HTR-8/SVneo (cell line): ENCODE results near the gene TP53I11.

Source experiments
- DNase-seq: peaks from one replicate; pipeline ENCODE4 v3.0.0; 2011; ENCODE audit warnings: low spot score, mixed read lengths; ENCODE audit not compliant: insufficient read length
- FAIRE-seq: peaks from 2 replicates; lab custom pipeline; 2011; peaks lifted over from hg19 to GRCh38; lab: Jason Lieb, UNC

The TP53I11 gene

GRCh38 chr11:44923115-44923514 is 27.6 kb downstream of the TP53I11 start:
- DNase-seq = no peak
- FAIRE-seq = no peak

GRCh38 chr11:44920451-44920850 is 30.2 kb downstream of the TP53I11 start:
- FAIRE-seq (no peak), DNase-seq (no peak)

GRCh38 chr11:44917741-44918140 is 32.9 kb downstream of the TP53I11 start:
- no peak for DNase-seq
- no peak for FAIRE-seq

GRCh38 chr11:44916801-44917385 is 33.8 kb downstream of the TP53I11 start:
- FAIRE-seq = no peak
- no peak for DNase-seq

- no peak for DNase-seq
- no peak for FAIRE-seq
Observed at GRCh38 chr11:44916331-44916730, 34.4 kb downstream of the TP53I11 start.

GRCh38 chr11:44915621-44916020 is 35.1 kb downstream of the TP53I11 start:
- no peak for DNase-seq
- no peak for FAIRE-seq

GRCh38 chr11:44915004-44915403 is 35.7 kb downstream of the TP53I11 start:
- no peak for DNase-seq
- no peak for FAIRE-seq

- no peak for DNase-seq
- no peak for FAIRE-seq
Observed at GRCh38 chr11:44914105-44914504, 36.6 kb downstream of the TP53I11 start.

GRCh38 chr11:44913502-44913901 is 37.2 kb downstream of the TP53I11 start:
- DNase-seq = no peak
- FAIRE-seq = no peak

- DNase-seq = no peak
- FAIRE-seq = peak; percentile 93
Observed at GRCh38 chr11:44912270-44912987, 38.3 kb downstream of the TP53I11 start.

- FAIRE-seq = no peak
Observed at GRCh38 chr11:44911029-44911814, 39.5 kb downstream of the TP53I11 start.

GRCh38 chr11:44910591-44910990 is 40.1 kb downstream of the TP53I11 start:
- DNase-seq (no peak), FAIRE-seq (no peak)

More at GRCh38 chr11:44911029-44911814, 39.5 kb downstream of the TP53I11 start:
- peak; percentile 78 for DNase-seq

GRCh38 chr11:44909557-44909956 is 41.1 kb downstream of the TP53I11 start:
- DNase-seq = no peak

GRCh38 chr11:44906649-44907048 is 44.0 kb downstream of the TP53I11 start:
- DNase-seq (no peak), FAIRE-seq (no peak)

More at GRCh38 chr11:44909557-44909956, 41.1 kb downstream of the TP53I11 start:
- FAIRE-seq = no peak

- FAIRE-seq = no peak
- no peak for DNase-seq
Observed at GRCh38 chr11:44905131-44905866, 45.4 kb downstream of the TP53I11 start.

GRCh38 chr11:44904261-44905020 is 46.2 kb downstream of the TP53I11 start:
- FAIRE-seq = no peak
- DNase-seq = no peak

- no peak for FAIRE-seq
Observed at GRCh38 chr11:44903518-44903917, 47.2 kb downstream of the TP53I11 start.

GRCh38 chr11:44903035-44903434 is 47.6 kb downstream of the TP53I11 start:
- FAIRE-seq (no peak), DNase-seq (no peak)

More at GRCh38 chr11:44903518-44903917, 47.2 kb downstream of the TP53I11 start:
- DNase-seq = no peak

- no peak for FAIRE-seq
- no peak for DNase-seq
Observed at GRCh38 chr11:44901786-44902185, 48.9 kb downstream of the TP53I11 start.
